Stimulated activated naive B cell treated with anti-CD40 and anti-IgM and Interleukin-4, amounts not matched to agents 10 μg/mL and 1 μg/mL and 100 μg/mL, for 72 hours (primary cell): ENCODE results near the gene LRWD1.
"Not testable (repeated sequence)": the region's sequence is repeated elsewhere in the genome, so short reads cannot be mapped to it uniquely, and the experiment has no call there.

Source experiments
- ATAC-seq, 2 donors: fragments of 150-1000 bp; cut with Tn5 transposase; replicated peaks; 2 replicates each; pipeline ENCODE4 v1.10.0; 2021; ENCODE audit warnings: moderate library complexity in 1 of 2
- DNase-seq: peaks from one replicate; pipeline ENCODE4 v3.0.0; 2021
- H3K27ac Mint-ChIP-seq: one replicate; pipeline ENCODE4 v1.8.0; 2022; ENCODE audit warnings: mild to moderate bottlenecking, mixed read lengths
- H3K27me3 Mint-ChIP-seq, 2 donors: one replicate each; pipeline ENCODE4 v1.8.0; 2022; ENCODE audit warnings: mixed read lengths in 2 of 2
- H3K36me3 Mint-ChIP-seq, 2 donors: one replicate each; pipeline ENCODE4 v1.8.0; 2022; ENCODE audit warnings: mixed read lengths in 2 of 2, mild to moderate bottlenecking in 1 of 2
- H3K4me1 Mint-ChIP-seq, 2 donors: one replicate each; pipeline ENCODE4 v1.8.0; 2022; ENCODE audit warnings: mixed read lengths in 2 of 2, mild to moderate bottlenecking in 1 of 2
- H3K4me3 Mint-ChIP-seq, 2 donors: one replicate each; pipeline ENCODE4 v1.8.0; 2022; ENCODE audit warnings: mild to moderate bottlenecking in 2 of 2, mixed read lengths in 2 of 2, moderate library complexity in 1 of 2
- H3K9me3 Mint-ChIP-seq, 2 donors: one replicate each; pipeline ENCODE4 v1.8.0; 2022; ENCODE audit warnings: mixed read lengths in 2 of 2, mild to moderate bottlenecking in 1 of 2

Gene LRWD1

GRCh38 chr7:102451371-102452054 lies 13.3 kb upstream of the LRWD1 start:
- Mint-ChIP-seq H3K36me3 (peaks cover 31 to 35% of the 10 kb centered on the region in 2 donors), H3K4me3 (no peak overlapping the region), H3K27me3 (no peaks in the 10 kb centered on the region), H3K4me1 (peaks cover 16 to 20% of the 10 kb centered on the region in 2 donors), H3K9me3 (no peaks in the 10 kb centered on the region), H3K27ac (no peak overlapping the region)
- DNase-seq: no peak
- no peak for ATAC-seq

- ATAC-seq: no peak
- no peak for DNase-seq
- Mint-ChIP-seq H3K4me1 (peaks cover 11% of the 10 kb centered on the region in 2 donors), H3K27me3 (no peaks in the 10 kb centered on the region), H3K27ac (peak overlapping the region; percentile 42), H3K4me3 (no peak overlapping the region), H3K9me3 (no peaks in the 10 kb centered on the region), H3K36me3 (peaks cover 29% of the 10 kb centered on the region in 2 donors)
Measured at GRCh38 chr7:102452451-102452850, 12.3 kb upstream of the LRWD1 start.

- H3K4me3 Mint-ChIP-seq: no peak overlapping the region
- no peak for DNase-seq
- H3K4me1 Mint-ChIP-seq: peaks cover 7 to 8% of the 10 kb centered on the region in 2 donors
- no peak for ATAC-seq
- no peaks in the 10 kb centered on the region for H3K9me3 Mint-ChIP-seq
- H3K27me3 Mint-ChIP-seq: no peaks in the 10 kb centered on the region
- H3K27ac Mint-ChIP-seq: no peak overlapping the region
- peaks cover 30 to 31% of the 10 kb centered on the region in 2 donors for H3K36me3 Mint-ChIP-seq
Measured at GRCh38 chr7:102453319-102453718, 11.5 kb upstream of the LRWD1 start.

GRCh38 chr7:102454468-102454867 lies 10.3 kb upstream of the LRWD1 start:
- no peak for ATAC-seq
- Mint-ChIP-seq H3K27me3 (no peaks in the 10 kb centered on the region), H3K36me3 (peaks cover 31% of the 10 kb centered on the region in 2 donors), H3K4me3 (no peak overlapping the region), H3K4me1 (peaks cover 5 to 8% of the 10 kb centered on the region in 2 donors), H3K27ac (no peak overlapping the region), H3K9me3 (no peaks in the 10 kb centered on the region)
- DNase-seq: no peak

GRCh38 chr7:102454932-102455331 lies 9.9 kb upstream of the LRWD1 start:
- H3K9me3 Mint-ChIP-seq, ATAC-seq, H3K27me3 Mint-ChIP-seq, H3K4me3 Mint-ChIP-seq, H3K4me1 Mint-ChIP-seq, DNase-seq: not testable (repeated sequence)
- peaks cover 33 to 34% of the 10 kb centered on the region in 2 donors for H3K36me3 Mint-ChIP-seq
- peak overlapping the region; percentile 0 for H3K27ac Mint-ChIP-seq

- Mint-ChIP-seq H3K27ac (peak overlapping the region; percentile 0), H3K36me3 (peaks cover 30% of the 10 kb centered on the region in 2 donors), H3K27me3 (no peaks in the 10 kb centered on the region), H3K4me1 (peaks cover 4% of the 10 kb centered on the region in 2 donors), H3K4me3 (no peak overlapping the region), H3K9me3 (no peaks in the 10 kb centered on the region)
- DNase-seq (no peak), ATAC-seq (peak; percentile 17 to 26)
Measured at GRCh38 chr7:102455596-102455995, 9.2 kb upstream of the LRWD1 start.

GRCh38 chr7:102456327-102456726 lies 8.5 kb upstream of the LRWD1 start:
- Mint-ChIP-seq H3K4me3 (no peak overlapping the region), H3K36me3 (peaks cover 32 to 33% of the 10 kb centered on the region in 2 donors), H3K27ac (no peak overlapping the region), H3K4me1 (peaks cover 7 to 8% of the 10 kb centered on the region in 2 donors), H3K9me3 (no peaks in the 10 kb centered on the region), H3K27me3 (no peaks in the 10 kb centered on the region)
- ATAC-seq (peak in 1 of 2 donors; percentile 12), DNase-seq (no peak)

- DNase-seq: no peak
- ATAC-seq: no peak
- Mint-ChIP-seq H3K4me3 (no peak overlapping the region), H3K27me3 (no peaks in the 10 kb centered on the region), H3K9me3 (no peaks in the 10 kb centered on the region), H3K36me3 (peaks cover 35% of the 10 kb centered on the region in 2 donors), H3K4me1 (peaks cover 11 to 16% of the 10 kb centered on the region in 2 donors), H3K27ac (no peak overlapping the region)
Measured at GRCh38 chr7:102457352-102457924, 7.3 kb upstream of the LRWD1 start.

- Mint-ChIP-seq H3K4me1 (peaks cover 21 to 29% of the 10 kb centered on the region in 2 donors), H3K27ac (peak overlapping the region; percentile 20), H3K27me3 (no peaks in the 10 kb centered on the region), H3K36me3 (peaks cover 29 to 38% of the 10 kb centered on the region in 2 donors), H3K4me3 (no peak overlapping the region), H3K9me3 (no peaks in the 10 kb centered on the region)
- ATAC-seq (no peak), DNase-seq (no peak)
Measured at GRCh38 chr7:102459221-102459844, 5.5 kb upstream of the LRWD1 start.

GRCh38 chr7:102460467-102460866 lies 4.3 kb upstream of the LRWD1 start:
- no peaks in the 10 kb centered on the region for H3K27me3 Mint-ChIP-seq
- H3K27ac Mint-ChIP-seq: no peak overlapping the region
- no peak for DNase-seq
- peaks cover 22 to 37% of the 10 kb centered on the region in 2 donors for H3K4me1 Mint-ChIP-seq
- H3K4me3 Mint-ChIP-seq: no peak overlapping the region
- H3K36me3 Mint-ChIP-seq: peaks cover 25 to 31% of the 10 kb centered on the region in 2 donors
- no peak for ATAC-seq
- H3K9me3 Mint-ChIP-seq: no peaks in the 10 kb centered on the region

GRCh38 chr7:102463841-102464576 lies 775 bp upstream of the LRWD1 start:
- DNase-seq: no peak
- peak overlapping the region; percentile 93 to 94 for H3K4me3 Mint-ChIP-seq
- peak in 1 of 2 donors; percentile 3 for ATAC-seq

GRCh38 chr7:102466097-102466496 lies 1.3 kb downstream of the LRWD1 start:
- H3K27ac Mint-ChIP-seq: peak overlapping the region; percentile 47
- H3K36me3 Mint-ChIP-seq: peaks cover 16 to 26% of the 10 kb centered on the region in 2 donors

More at GRCh38 chr7:102463841-102464576, 775 bp upstream of the LRWD1 start:
- Mint-ChIP-seq H3K27me3 (no peaks in the 10 kb centered on the region), H3K4me1 (peaks cover 33 to 53% of the 10 kb centered on the region in 2 donors), H3K27ac (peak overlapping the region; percentile 91), H3K36me3 (peaks cover 17 to 27% of the 10 kb centered on the region in 2 donors), H3K9me3 (no peaks in the 10 kb centered on the region)

GRCh38 chr7:102467581-102468477 lies 3.0 kb downstream of the LRWD1 start:
- DNase-seq (no peak), ATAC-seq (no peak)
- H3K9me3 Mint-ChIP-seq: no peaks in the 10 kb centered on the region
- no peak overlapping the region for H3K4me3 Mint-ChIP-seq
- H3K4me1 Mint-ChIP-seq: peaks cover 31 to 51% of the 10 kb centered on the region in 2 donors
- no peaks in the 10 kb centered on the region for H3K27me3 Mint-ChIP-seq
- H3K27ac Mint-ChIP-seq: no peak overlapping the region
- peaks cover 23 to 30% of the 10 kb centered on the region in 2 donors for H3K36me3 Mint-ChIP-seq

More at GRCh38 chr7:102466097-102466496, 1.3 kb downstream of the LRWD1 start:
- H3K27me3 Mint-ChIP-seq: no peaks in the 10 kb centered on the region
- no peak for DNase-seq
- H3K4me3 Mint-ChIP-seq: peak overlapping the region; percentile 93 to 94
- no peak for ATAC-seq
- H3K4me1 Mint-ChIP-seq: peaks cover 30 to 51% of the 10 kb centered on the region in 2 donors
- no peaks in the 10 kb centered on the region for H3K9me3 Mint-ChIP-seq
